Hepatocyte (in vitro differentiated cells): ENCODE data around the gene KIFAP3. TPM values are rescaled to one million over a fixed set of nuclear protein-coding genes. Genes with fewer than 3 reads are reported as not detected.

Source experiments
- DNase-seq: peaks from one replicate; pipeline ENCODE4 v3.0.0-alpha.2; 2016; ENCODE audit warnings: low spot score
- H2AFZ ChIP-seq: fragments of 200-600 bp; sonication (generic); 2 replicates; pipeline ENCODE4 v1.6.0; 2016; ENCODE audit warnings: antibody characterized with exemption, mild to moderate bottlenecking
- H3K27ac ChIP-seq: fragments of 200-600 bp; sonication (generic); 2 replicates; pipeline ENCODE4 v1.5.1; 2016; ENCODE audit warnings: mild to moderate bottlenecking
- H3K27me3 ChIP-seq: fragments of 200-600 bp; sonication (generic); 2 replicates; pipeline ENCODE4 v1.6.1; 2016
- H3K36me3 ChIP-seq: fragments of 200-600 bp; sonication (generic); replicated peaks from 2 replicates; pipeline ENCODE4 v1.5.1; 2016; ENCODE audit warnings: low read depth; ENCODE audit not compliant: insufficient read depth
- H3K4me1 ChIP-seq: fragments of 200-600 bp; sonication (generic); 2 replicates; pipeline ENCODE4 v1.5.1; 2016; ENCODE audit warnings: mild to moderate bottlenecking, moderate library complexity; ENCODE audit not compliant: insufficient read depth
- H3K4me2 ChIP-seq: fragments of 200-600 bp; sonication (generic); 2 replicates; pipeline ENCODE4 v1.6.0; 2016
- H3K4me3 ChIP-seq: fragments of 200-600 bp; sonication (generic); 2 replicates; pipeline ENCODE4 v1.5.1; 2016; ENCODE audit warnings: mild to moderate bottlenecking
- H3K79me2 ChIP-seq: fragments of 200-600 bp; sonication (generic); 2 replicates; pipeline ENCODE4 v1.6.0; 2017; ENCODE audit warnings: mild to moderate bottlenecking
- H3K9me2 ChIP-seq: fragments of 200-600 bp; sonication (generic); replicated peaks from 2 replicates; pipeline ENCODE4 v1.6.0; 2017; ENCODE audit warnings: mild to moderate bottlenecking; ENCODE audit not compliant: insufficient read depth
- H3K9me3 ChIP-seq: fragments of 200-600 bp; sonication (generic); 2 replicates; pipeline ENCODE4 v1.5.1; 2016; ENCODE audit warnings: low read depth, mild to moderate bottlenecking
- H4K20me1 ChIP-seq: fragments of 200-600 bp; sonication (generic); 2 replicates; pipeline ENCODE4 v1.6.0; 2016; ENCODE audit warnings: mild to moderate bottlenecking; ENCODE audit not compliant: insufficient read depth, poor library complexity, severe bottlenecking
- CTCF ChIP-seq: fragments of 200-600 bp; sonication (generic); IDR thresholded peaks from 2 replicates; pipeline ENCODE4 v1.5.1; 2016; ENCODE audit warnings: antibody characterized with exemption, mild to moderate bottlenecking; ENCODE audit not compliant: poor library complexity
- EZH2 ChIP-seq: fragments of 200-600 bp; sonication (generic); IDR thresholded peaks from 2 replicates; pipeline ENCODE4 v1.6.1; 2016; ENCODE audit warnings: antibody characterized with exemption, mild to moderate bottlenecking, borderline replicate concordance
- EZH2phosphoT487 ChIP-seq: fragments of 200-600 bp; sonication (generic); IDR thresholded peaks from one replicate; pipeline ENCODE4 v1.6.1; 2018; ENCODE audit warnings: antibody characterized with exemption, mild to moderate bottlenecking, low read depth, moderate library complexity; ENCODE audit not compliant: unreplicated experiment, severe bottlenecking
- WGBS: methylation state at CpG from one replicate; pipeline ENCODE4 v1.1.6; 2016; ENCODE audit warnings: low lambda C conversion rate; ENCODE audit errors: missing lambda C conversion rate; 5-methylcytosine and 5-hydroxymethylcytosine counted together
- polyA plus RNA-seq: library from polyadenylated mRNA; unstranded; fragments of >200 nt; fragmentation: Nextera tagmentation; extraction: Ambion mirVana; gene quantifications from 2 replicates; pipeline ENCODE4 v1.2.1, GENCODE V29; 2016
- total RNA-seq: library from RNA; depleted of rRNA; stranded (reverse); fragments of >200 nt; gene quantifications from 2 replicates; pipeline ENCODE4 v1.2.3, GENCODE V29; 2014

The KIFAP3 gene
- total and polyA plus RNA-seq, 2 experiments from 2014 or later: 15.4 to 28.2 TPM

GRCh38 chr1:169902751-169903150 lies 171.7 kb downstream of the KIFAP3 start:
- Histone ChIP-seq H3K4me3 (no peak overlapping the region), H3K9me3 (no peaks in the 10 kb centered on the region), H3K9me2 (no peaks in the 10 kb centered on the region), H3K4me1 (no peaks in the 10 kb centered on the region), H3K36me3 (no peaks in the 10 kb centered on the region), H2AFZ (no peak overlapping the region), H3K4me2 (no peak overlapping the region), H4K20me1 (no peaks in the 10 kb centered on the region), H3K79me2 (no peaks in the 10 kb centered on the region), H3K27me3 (no peaks in the 10 kb centered on the region), H3K27ac (no peak overlapping the region)
- DNase-seq: no peak
- WGBS: 59% methylated on average over 5 of the region's 5 CpGs
- TF ChIP-seq CTCF (no peak), EZH2phosphoT487 (no peak), EZH2 (no peak)

- no peaks in the 10 kb centered on the region for H3K36me3 ChIP-seq
Measured at GRCh38 chr1:169901115-169901514, 173.4 kb downstream of the KIFAP3 start.

GRCh38 chr1:169900571-169900970 lies 173.9 kb downstream of the KIFAP3 start:
- Histone ChIP-seq H3K27ac (no peak overlapping the region), H3K9me3 (no peaks in the 10 kb centered on the region), H3K36me3 (no peaks in the 10 kb centered on the region), H3K9me2 (no peaks in the 10 kb centered on the region), H4K20me1 (no peaks in the 10 kb centered on the region), H3K4me1 (no peaks in the 10 kb centered on the region), H2AFZ (no peak overlapping the region), H3K4me3 (no peak overlapping the region), H3K79me2 (no peaks in the 10 kb centered on the region), H3K27me3 (no peaks in the 10 kb centered on the region), H3K4me2 (no peak overlapping the region)
- DNase-seq: no peak
- no peak for TF ChIP-seq CTCF
- TF ChIP-seq EZH2phosphoT487: no peak
- no peak for TF ChIP-seq EZH2

More at GRCh38 chr1:169901115-169901514, 173.4 kb downstream of the KIFAP3 start:
- no peaks in the 10 kb centered on the region for H3K9me3 ChIP-seq
- H3K79me2 ChIP-seq: no peaks in the 10 kb centered on the region
- no peak overlapping the region for H3K27ac ChIP-seq
- H3K27me3 ChIP-seq: no peaks in the 10 kb centered on the region
- H3K4me1 ChIP-seq: no peaks in the 10 kb centered on the region
- TF ChIP-seq CTCF (no peak), EZH2phosphoT487 (no peak), EZH2 (no peak)
- no peaks in the 10 kb centered on the region for H4K20me1 ChIP-seq
- no peak overlapping the region for H3K4me2 ChIP-seq
- no peaks in the 10 kb centered on the region for H3K9me2 ChIP-seq
- no peak overlapping the region for H2AFZ ChIP-seq
- no peak for DNase-seq
- H3K4me3 ChIP-seq: no peak overlapping the region

GRCh38 chr1:169899519-169900217 lies 174.8 kb downstream of the KIFAP3 start:
- H3K9me3 ChIP-seq: no peaks in the 10 kb centered on the region
- no peaks in the 10 kb centered on the region for H3K4me1 ChIP-seq
- no peaks in the 10 kb centered on the region for H3K27me3 ChIP-seq
- no peak overlapping the region for H3K4me2 ChIP-seq
- no peak overlapping the region for H2AFZ ChIP-seq
- H3K9me2 ChIP-seq: no peaks in the 10 kb centered on the region
- DNase-seq: no peak
- WGBS: 49% methylated on average over 4 of the region's 4 CpGs
- H3K79me2 ChIP-seq: no peaks in the 10 kb centered on the region
- H3K27ac ChIP-seq: no peak overlapping the region
- TF ChIP-seq EZH2 (no peak), CTCF (no peak), EZH2phosphoT487 (no peak)
- H3K4me3 ChIP-seq: no peak overlapping the region
- H4K20me1 ChIP-seq: no peaks in the 10 kb centered on the region
- no peaks in the 10 kb centered on the region for H3K36me3 ChIP-seq
